Spleen (tissue), 7 donors: ENCODE results near the gene IFNGR2.

ENCODE experiments used
- CTCF ChIP-seq, 11 experiments: fragments of 200-600 bp in 7 of 11; fragments of 450-650 bp in 4 of 11; sonication (generic) in 4 of 11; IDR thresholded peaks in 8 of 11; conservative IDR thresholded peaks in 3 of 11; 1 replicate in 7 of 11; 2 replicates in 4 of 11; pipeline versions ENCODE4 v1.4.0 to v1.8.0; 2016 to 2021; ENCODE audit warnings: antibody characterized with exemption in 11 of 11, inconsistent platforms in 4 of 11, mild to moderate bottlenecking in 1 of 11
- POLR2AphosphoS5 ChIP-seq, 3 donors: sonication (generic); formaldehyde crosslinking; IDR thresholded peaks; one replicate each; pipeline ENCODE4 v1.5.1; 2017; ENCODE audit warnings: antibody characterized with exemption in 3 of 3
- donor health status: DM: no; HTN: no; CAD: no; lungs with moderate emphysema.
- donor health status: DM: no; HTN: no; CAD: no.
- donor health status: DM: no; HTN: no; CAD: no.

- TF ChIP-seq CTCF (IDR thresholded peaks at IDR 0.05 in 8 of 11, conservative IDR thresholded peaks at IDR 0.05 in 3 of 11) (no peak), POLR2AphosphoS5 (IDR thresholded peaks at IDR 0.05) (no peak)
Observed at GRCh38 chr21:33395891-33396331, 7.3 kb upstream of the IFNGR2 start.
